ENCODE measurements around the gene NTM.
"Not testable (repeated sequence)": the region's sequence is repeated elsewhere in the genome, so short reads cannot be mapped to it uniquely, and the experiment has no call there.

The NTM gene

GRCh38 chr11:131893103-131893890 is 522.9 kb downstream of the NTM start:
- no peak for DNase-seq (ENCODE audit: low read depth in 2 of 2)

GRCh38 chr11:131893988-131894387 is 523.6 kb downstream of the NTM start:
- no peak for DNase-seq (ENCODE audit: low read depth in 2 of 2)

GRCh38 chr11:131894615-131895544 is 524.5 kb downstream of the NTM start:
- no peak for DNase-seq (ENCODE audit: low read depth in 2 of 2)

- DNase-seq (ENCODE audit: low read depth in 2 of 2), result no peak
Observed at GRCh38 chr11:131895865-131896264, 525.5 kb downstream of the NTM start.

GRCh38 chr11:131896978-131897615 is 526.7 kb downstream of the NTM start:
- no peak for DNase-seq (ENCODE audit: low read depth in 2 of 2)

- DNase-seq (ENCODE audit: low read depth in 2 of 2), result no peak
Observed at GRCh38 chr11:131897956-131898355, 527.5 kb downstream of the NTM start.

- no peak for DNase-seq (ENCODE audit: low read depth in 2 of 2)
Observed at GRCh38 chr11:131898949-131899348, 528.5 kb downstream of the NTM start.

- no peak for DNase-seq (ENCODE audit: low read depth in 2 of 2)
Observed at GRCh38 chr11:131899950-131900580, 529.6 kb downstream of the NTM start.

GRCh38 chr11:131902421-131902820 is 532.0 kb downstream of the NTM start:
- DNase-seq (ENCODE audit: low read depth in 2 of 2), result no peak

- no peak for DNase-seq (ENCODE audit: low read depth in 2 of 2)
Observed at GRCh38 chr11:131903074-131903473, 532.7 kb downstream of the NTM start.

- DNase-seq (ENCODE audit: low read depth in 2 of 2), result no peak
Observed at GRCh38 chr11:131904756-131905155, 534.3 kb downstream of the NTM start.

- DNase-seq (ENCODE audit: low read depth in 2 of 2), result no peak
Observed at GRCh38 chr11:131906963-131907362, 536.5 kb downstream of the NTM start.

- DNase-seq (ENCODE audit: low read depth in 2 of 2), result no peak
Observed at GRCh38 chr11:131907371-131907770, 537.0 kb downstream of the NTM start.

- no peak for DNase-seq (ENCODE audit: low read depth in 2 of 2)
Observed at GRCh38 chr11:131908316-131908715, 537.9 kb downstream of the NTM start.

- DNase-seq (ENCODE audit: low read depth in 2 of 2), result no peak
Observed at GRCh38 chr11:131909426-131910177, 539.2 kb downstream of the NTM start.

- DNase-seq (ENCODE audit: low read depth in 2 of 2), result no peak
Observed at GRCh38 chr11:131910178-131910522, 539.7 kb downstream of the NTM start.

GRCh38 chr11:131910523-131911387 is 540.3 kb downstream of the NTM start:
- DNase-seq (ENCODE audit: low read depth in 2 of 2), result no peak

- not testable (repeated sequence) for DNase-seq (ENCODE audit: low read depth in 2 of 2)
Observed at GRCh38 chr11:131911388-131912032, 541.1 kb downstream of the NTM start.

- DNase-seq (ENCODE audit: low read depth in 2 of 2), result no peak
Observed at GRCh38 chr11:131912134-131912533, 541.7 kb downstream of the NTM start.

- DNase-seq (ENCODE audit: low read depth in 2 of 2), result no peak
Observed at GRCh38 chr11:131913267-131913666, 542.9 kb downstream of the NTM start.
